GM12891 (cell line): Measurements from ENCODE around the gene PKNOX2.

Experiments
- POLR2AphosphoS5 ChIP-seq: IDR thresholded peaks from 2 replicates; pipeline ENCODE4 v1.6.1; 2011; ENCODE audit warnings: low read depth, low read length, control low read depth
- TAF1 ChIP-seq: IDR thresholded peaks from 2 replicates; pipeline ENCODE4 v1.6.1; 2011; ENCODE audit warnings: low read depth, low read length, control low read depth

GRCh38 chr11:125447721-125448120, 283.2 kb downstream of the PKNOX2 start:
- TF ChIP-seq POLR2AphosphoS5: no peak
- TF ChIP-seq TAF1: no peak
